ENCODE results near the gene RAD52.
A peak's percentile ranks its signal among the peaks of the same experiment; 100 is the strongest.

The RAD52 gene

GRCh38 chr12:912466-913235 lies 36.8 kb downstream of the RAD52 start:
- DNase-seq (ENCODE audit: low read depth in 1 of 2, low spot score in 1 of 2): no peak
- Histone ChIP-seq H3K27ac (replicated peaks) (no peak overlapping the region), H3K4me3 (replicated peaks; ENCODE audit: insufficient read depth, low read length) (no peak overlapping the region), H3K27me3 (ENCODE audit: insufficient read depth, poor library complexity, severe bottlenecking) (no peaks in the 10 kb centered on the region)
- TF ChIP-seq CTCF (IDR thresholded peaks at IDR 0.05; ENCODE audit: insufficient read depth, low read length): no peak
- no peak for TF ChIP-seq GABPA (IDR thresholded peaks at IDR 0.05; ENCODE audit: low read depth)
- no peak for TF ChIP-seq SPI1 (IDR thresholded peaks at IDR 0.05; ENCODE audit: borderline replicate concordance, low read depth)

GRCh38 chr12:911191-911826 lies 38.2 kb downstream of the RAD52 start:
- peak overlapping the region; percentile 13; the same call in 1 of the 2 replicates for H3K27ac ChIP-seq (replicated peaks)
- no peak overlapping the region for H3K4me3 ChIP-seq (replicated peaks; ENCODE audit: insufficient read depth, low read length)
- H3K27me3 ChIP-seq (ENCODE audit: insufficient read depth, poor library complexity, severe bottlenecking): no peaks in the 10 kb centered on the region
- peak in 1 of 2 experiments; percentile 50 for DNase-seq (ENCODE audit: low read depth in 1 of 2, low spot score in 1 of 2)
- TF ChIP-seq CTCF (IDR thresholded peaks at IDR 0.05; ENCODE audit: insufficient read depth, low read length) (no peak), GABPA (IDR thresholded peaks at IDR 0.05; ENCODE audit: low read depth) (no peak), POLR2AphosphoS5 (IDR thresholded peaks at IDR 0.05; ENCODE audit: low read depth) (no peak), REST (IDR thresholded peaks at IDR 0.05; ENCODE audit: insufficient replicate concordance, low read depth) (no peak), SPI1 (IDR thresholded peaks at IDR 0.05; ENCODE audit: borderline replicate concordance, low read depth) (peak; percentile 88)

- H3K27ac ChIP-seq (replicated peaks): no peak overlapping the region
- TF ChIP-seq POLR2AphosphoS5 (IDR thresholded peaks at IDR 0.05; ENCODE audit: low read depth): no peak
- TF ChIP-seq GABPA (IDR thresholded peaks at IDR 0.05; ENCODE audit: low read depth): no peak
- no peak for TF ChIP-seq SPI1 (IDR thresholded peaks at IDR 0.05; ENCODE audit: borderline replicate concordance, low read depth)
- no peak for TF ChIP-seq CTCF (IDR thresholded peaks at IDR 0.05; ENCODE audit: insufficient read depth, low read length)
- TF ChIP-seq REST (IDR thresholded peaks at IDR 0.05; ENCODE audit: insufficient replicate concordance, low read depth): no peak
Measured at GRCh38 chr12:910416-910815, 39.1 kb downstream of the RAD52 start.

More at GRCh38 chr12:910416-910815, 39.1 kb downstream of the RAD52 start:
- no peaks in the 10 kb centered on the region for H3K27me3 ChIP-seq (ENCODE audit: insufficient read depth, poor library complexity, severe bottlenecking)
- no peak overlapping the region for H3K4me3 ChIP-seq (replicated peaks; ENCODE audit: insufficient read depth, low read length)
- no peak for DNase-seq (ENCODE audit: low read depth in 1 of 2, low spot score in 1 of 2)

All from HL-60 (cell line).